K562 (cell line): ENCODE results near the gene RPS23. TPM values are rescaled to one million over a fixed set of nuclear protein-coding genes. Genes with fewer than 3 reads are reported as not detected.

ENCODE experiments used
- ATAC-seq: fragments of 200-7000 bp; cut with Tn5 transposase; 3 replicates; pipeline ENCODE4 v1.9.1; 2020; ENCODE audit warnings: moderate library complexity
- BruUV-seq: library from RNA; stranded (reverse); fragments of 400-500 nt; replicated peaks from 2 replicates; lab custom pipeline; 2021; lab: Mats Ljungman, UMichigan
- CTCF ChIA-PET: fragments of 300-600 bp; formaldehyde crosslinking; extraction: SDS; loops from one replicate; lab custom pipeline; 2021; ENCODE audit warnings: low intra/inter-chr PET ratio; lab: Yijun Ruan, JAX
- POLR2A ChIA-PET: fragments of 300-600, 350-650 bp; sonication (Branson Sonifier 250); formaldehyde crosslinking; extraction: SDS; loops from one replicate; lab custom pipeline; 2021; ENCODE audit warnings: antibody characterized with exemption, inconsistent platforms; lab: Yijun Ruan, JAX
- DNase-seq, 4 experiments: peaks; one replicate each; pipeline versions ENCODE4 v3.0.0 to v3.0.0-alpha.2; 2011 to 2018; ENCODE audit warnings: low spot score in 3 of 4, mixed read lengths in 3 of 4; ENCODE audit errors: extremely low read depth in 1 of 4
- FAIRE-seq: peaks from 2 replicates; lab custom pipeline; 2011; peaks lifted over from hg19 to GRCh38; lab: Jason Lieb, UNC
- H2AFZ ChIP-seq: 2 replicates; pipeline ENCODE4 v1.6.0; 2011; ENCODE audit warnings: low read depth, low read length, control low read depth, inconsistent platforms
- H3K27ac ChIP-seq: fragments of 200-600 bp; 3 replicates; pipeline ENCODE4 v1.8.0; 2011; ENCODE audit warnings: low read depth, mild to moderate bottlenecking, control low read depth, inconsistent platforms, low read length, moderate library complexity, mixed read lengths; ENCODE audit errors: extremely low read depth
- H3K27me3 ChIP-seq, 2 experiments: fragments of 300-600 bp in 1 of 2; 2 replicates in 1 of 2; 3 replicates in 1 of 2; pipeline versions ENCODE4 v1.6.0 to v1.8.0; 2011; ENCODE audit warnings: inconsistent platforms in 2 of 2, low read length in 2 of 2, mild to moderate bottlenecking in 1 of 2, mixed read lengths in 1 of 2, moderate library complexity in 1 of 2; ENCODE audit not compliant: control insufficient read depth in 2 of 2, insufficient read depth in 2 of 2
- H3K36me3 ChIP-seq: fragments of 300-600 bp; 3 replicates; pipeline ENCODE4 v1.8.0; 2011; ENCODE audit warnings: mild to moderate bottlenecking, low read length, inconsistent platforms; ENCODE audit not compliant: control insufficient read depth, insufficient read depth
- H3K4me1 ChIP-seq, 2 experiments: fragments of 200-600 bp in 1 of 2; replicated peaks in 1 of 2; 2 replicates in 1 of 2; 3 replicates in 1 of 2; pipeline versions ENCODE4 v1.5.1 to v1.8.0; 2011; ENCODE audit warnings: inconsistent platforms in 2 of 2, low read length in 2 of 2, mild to moderate bottlenecking in 1 of 2, mixed read lengths in 1 of 2, moderate library complexity in 1 of 2; ENCODE audit not compliant: control insufficient read depth in 2 of 2, insufficient read depth in 2 of 2
- H3K4me2 ChIP-seq: 2 replicates; pipeline ENCODE4 v1.6.1; 2011; ENCODE audit warnings: low read length, control low read depth, inconsistent platforms, mixed read lengths; ENCODE audit not compliant: insufficient read depth
- H3K4me3 ChIP-seq: fragments of 200-600 bp; sonication (generic), shearing (Covaris generic); 2 replicates; pipeline ENCODE4 v1.5.1; 2016; ENCODE audit warnings: control low read depth, inconsistent platforms
- H3K79me2 ChIP-seq: fragments of 200-600 bp; 3 replicates; pipeline ENCODE4 v1.8.0; 2011; ENCODE audit warnings: low read length, inconsistent platforms; ENCODE audit not compliant: control insufficient read depth, insufficient read depth
- H3K9ac ChIP-seq, 2 experiments: 2 replicates each; pipeline versions ENCODE4 v1.6.0 to v1.6.1; 2011; ENCODE audit warnings: low read depth in 2 of 2, low read length in 2 of 2, control low read depth in 1 of 2, inconsistent platforms in 1 of 2, mild to moderate bottlenecking in 1 of 2, mixed read lengths in 1 of 2; ENCODE audit not compliant: insufficient read depth in 1 of 2
- H3K9me1 ChIP-seq: one replicate; pipeline ENCODE4 v1.6.0; 2011; ENCODE audit warnings: inconsistent platforms, mild to moderate bottlenecking, low read length, moderate library complexity; ENCODE audit not compliant: control insufficient read depth, insufficient read depth
- H3K9me3 ChIP-seq: replicated peaks from 2 replicates; pipeline ENCODE4 v1.5.1; 2011; ENCODE audit warnings: low read depth, low read length, inconsistent platforms; ENCODE audit not compliant: control insufficient read depth, insufficient read depth
- H4K20me1 ChIP-seq: replicated peaks from 2 replicates; pipeline ENCODE4 v1.6.1; 2011; ENCODE audit warnings: low read length, inconsistent platforms, mixed read lengths; ENCODE audit not compliant: control insufficient read depth, insufficient read depth
- CBFA2T2 ChIP-seq: fragments of 450-650 bp; conservative IDR thresholded peaks from 2 replicates; pipeline ENCODE4 v1.6.1; 2017; ENCODE audit warnings: mild to moderate bottlenecking
- CBFA2T3 ChIP-seq: fragments of 450-650 bp; IDR thresholded peaks from 2 replicates; pipeline ENCODE4 v1.6.1; 2017
- MYBL2 ChIP-seq, 2 experiments: fragments of 450-650 bp in 1 of 2; sonication (generic) in 1 of 2; formaldehyde crosslinking in 1 of 2; IDR thresholded peaks; 2 replicates each; pipeline versions ENCODE4 v1.6.1 to v1.8.1; 2017 to 2022; ENCODE audit warnings: borderline replicate concordance in 1 of 2, inconsistent platforms in 1 of 2, low read depth in 1 of 2, mild to moderate bottlenecking in 1 of 2, missing genetic modification reagents in 1 of 2, moderate library complexity in 1 of 2
- NCOR1 ChIP-seq: fragments of 450-650 bp; IDR thresholded peaks from 2 replicates; pipeline ENCODE4 v1.6.1; 2016; ENCODE audit warnings: mild to moderate bottlenecking, moderate library complexity
- OTX1 ChIP-seq: fragments of 450-650 bp; formaldehyde crosslinking; IDR thresholded peaks from 2 replicates; pipeline ENCODE4 v1.4.0; 2022; ENCODE audit warnings: mild to moderate bottlenecking
- SIN3A ChIP-seq, 2 experiments: fragments of 150-350 bp in 1 of 2; IDR thresholded peaks; 2 replicates each; pipeline ENCODE4 v1.6.1; 2011 to 2016; ENCODE audit warnings: borderline replicate concordance in 2 of 2, low read depth in 2 of 2, low read length in 2 of 2, mild to moderate bottlenecking in 2 of 2, moderate library complexity in 2 of 2; ENCODE audit not compliant: control insufficient read depth in 1 of 2
- SMAD3 ChIP-seq: fragments of 450-650 bp; formaldehyde crosslinking; conservative IDR thresholded peaks from 2 replicates; pipeline ENCODE4 v1.4.0; 2020; ENCODE audit warnings: mild to moderate bottlenecking
- SNRNP70 ChIP-seq: fragments of 200-400 bp; formaldehyde crosslinking; optimal IDR thresholded peaks from 2 replicates; pipeline ENCODE3; 2017; ENCODE audit warnings: low read depth, low read length
- TAL1 ChIP-seq: fragments of 450-650 bp; IDR thresholded peaks from 2 replicates; pipeline ENCODE4 v1.6.1; 2016; ENCODE audit warnings: mild to moderate bottlenecking
- ZNF124 ChIP-seq: sonication (generic); formaldehyde crosslinking; IDR thresholded peaks from 2 replicates; pipeline ENCODE4 v1.8.1; 2022; ENCODE audit warnings: missing genetic modification reagents
- ZNF551 ChIP-seq: fragments of 250-450 bp; sonication (Bioruptor Pico); IDR thresholded peaks from 2 replicates; pipeline ENCODE4 v1.5.0; 2021; ENCODE audit warnings: mild to moderate bottlenecking, moderate library complexity
- ZNF668 ChIP-seq: fragments of 250-450 bp; sonication (Bioruptor Pico); IDR thresholded peaks from 2 replicates; pipeline ENCODE4 v1.8.0; 2022; ENCODE audit warnings: mild to moderate bottlenecking, inconsistent platforms
- WGBS: fragments of 100-300 bp; shearing (Covaris generic); methylation state at CpG from one replicate; pipeline ENCODE4 v1.1.6; 2016; ENCODE audit warnings: low coverage, mixed read lengths; ENCODE audit not compliant: insufficient coverage; ENCODE audit errors: missing lambda C conversion rate; 5-methylcytosine and 5-hydroxymethylcytosine counted together
- in situ Hi-C: fragments of 300-500 bp; cut with MboI; formaldehyde crosslinking; loops from 4 replicates; pipeline ENCODE4 v1.15.0; 2018; ENCODE audit warnings: inconsistent platforms, mixed read lengths
- intact Hi-C: fragments of 100-400 bp; cut with micrococcal nuclease; formaldehyde crosslinking; loops from 2 replicates; pipeline ENCODE4 v1.14.2; 2022
- polyA plus RNA-seq, 8 experiments: library from polyadenylated mRNA; depleted of rRNA in 4 of 8; stranded (reverse) in 5 of 8; unstranded in 3 of 8; fragments of >200 nt; fragmentation: Nextera tagmentation in 2 of 8; fragmentation: Illumina TruSeq in 1 of 8; extraction: Ambion mirVana in 2 of 8; extraction: Trizol in 1 of 8; gene quantifications; 2 replicates each; pipeline versions ENCODE4 v1.2.1 to v1.2.3, GENCODE V29; 2011 to 2014; ENCODE audit warnings: inconsistent platforms in 1 of 8, missing spikeins in 1 of 8
- total RNA-seq, 7 experiments: library from RNA; depleted of rRNA in 6 of 7; stranded (reverse); fragments of >200 nt in 6 of 7; fragmentation: Illumina TruSeq in 2 of 7; extraction: Trizol in 2 of 7; gene quantifications; 2 replicates each; pipeline versions ENCODE4 v1.2.1 to v1.2.3, GENCODE V29; 2011 to 2021; ENCODE audit warnings: low replicate concordance in 1 of 7
- TF ChIP-seq, protein P1 (sequence below): sonication (generic); formaldehyde crosslinking; IDR thresholded peaks from 2 replicates; pipeline ENCODE4 v1.8.1; 2023; ENCODE audit warnings: missing genetic modification reagents, mild to moderate bottlenecking, borderline replicate concordance
- TF ChIP-seq, protein P2 (sequence below): sonication (generic); formaldehyde crosslinking; IDR thresholded peaks from 2 replicates; pipeline ENCODE4 v1.8.0; 2022; ENCODE audit warnings: mild to moderate bottlenecking, low read depth, missing genetic modification reagents
- TF ChIP-seq, protein P3 (sequence below): sonication (generic); formaldehyde crosslinking; IDR thresholded peaks from 2 replicates; pipeline ENCODE4 v1.9.0; 2022; ENCODE audit warnings: mild to moderate bottlenecking, missing genetic modification reagents

The RPS23 gene
- total and polyA plus RNA-seq, 9 of the 15 experiments (the other 6 are each of a cell fraction or from before 2014, with no cell fraction given): 3,252 to 10,689 (median 6,302) TPM

DNA sequence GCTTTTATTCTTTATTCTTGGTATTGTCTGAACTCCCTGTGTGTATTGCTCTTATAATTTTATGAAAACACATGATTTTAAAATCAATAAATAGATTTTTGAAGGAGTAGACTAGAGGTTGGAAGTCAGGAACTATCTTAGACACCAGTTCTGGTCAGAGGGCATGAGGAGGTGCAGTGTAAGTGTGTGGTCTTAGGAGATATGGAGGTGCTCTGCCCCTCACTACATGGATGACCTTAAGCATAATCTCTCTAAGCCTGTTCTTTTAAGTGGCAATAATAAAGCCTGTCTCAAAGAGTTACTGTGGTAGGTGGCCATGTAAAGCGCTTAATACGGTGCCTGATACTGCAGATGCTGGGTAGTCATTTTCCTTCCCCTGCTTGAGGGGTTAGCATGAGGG, 34.0 kb downstream of the RPS23 start:
- H3K4me3 ChIP-seq: no peak overlapping the region
- H2AFZ ChIP-seq: no peak overlapping the region
- 0 out of 2 replicates have a peak, but pooled peaks cover 5% of the 10 kb centered on the region for H3K9me3 ChIP-seq
- H3K4me2 ChIP-seq: no peak overlapping the region
- H4K20me1 ChIP-seq: no peaks in the 10 kb centered on the region
- no peaks in the 10 kb centered on the region for H3K79me2 ChIP-seq
- WGBS: 48% methylated on average over 2 of the region's 2 CpGs
- H3K4me1 ChIP-seq: no peaks in the 10 kb centered on the region
- BruUV-seq: no TSS peak
- H3K27me3 ChIP-seq: no peaks in the 10 kb centered on the region
- H3K9me1 ChIP-seq: no peaks in the 10 kb centered on the region
- FAIRE-seq (peak; percentile 57), DNase-seq (peak in 1 of 4 experiments; percentile 15), ATAC-seq (peak; percentile 56)
- ChIA-PET CTCF (no interaction called here), POLR2A (no interaction called here)
- in situ Hi-C loops: no loop called here
- TF ChIP-seq MYBL2 (IDR thresholded peaks at IDR 0.05; ENCODE audit: low read depth) (no peak), MYBL2 (CRISPR knock-in tag; IDR thresholded peaks at IDR 0.05; ENCODE audit: borderline replicate concordance) (no peak), SIN3A (IDR thresholded peaks at IDR 0.05; ENCODE audit: borderline replicate concordance in 2 of 2, control insufficient read depth in 1 of 2, low read depth in 2 of 2, low read length in 2 of 2) (no peak), ZNF668 (CRISPR knock-in tag) (no peak), NCOR1 (peak; percentile 9; the same call in 1 of the 2 replicates), TAL1 (peak; percentile 25; the same call in 1 of the 2 replicates), CBFA2T2 (peak; percentile 47), OTX1 (CRISPR knock-in tag) (no peak), CBFA2T3 (peak; percentile 73), ZNF551 (no peak), ZNF124 (CRISPR knock-in tag) (no peak), SNRNP70 (no peak), SMAD3 (CRISPR knock-in tag) (no peak)
- TF ChIP-seq, protein P1, sequence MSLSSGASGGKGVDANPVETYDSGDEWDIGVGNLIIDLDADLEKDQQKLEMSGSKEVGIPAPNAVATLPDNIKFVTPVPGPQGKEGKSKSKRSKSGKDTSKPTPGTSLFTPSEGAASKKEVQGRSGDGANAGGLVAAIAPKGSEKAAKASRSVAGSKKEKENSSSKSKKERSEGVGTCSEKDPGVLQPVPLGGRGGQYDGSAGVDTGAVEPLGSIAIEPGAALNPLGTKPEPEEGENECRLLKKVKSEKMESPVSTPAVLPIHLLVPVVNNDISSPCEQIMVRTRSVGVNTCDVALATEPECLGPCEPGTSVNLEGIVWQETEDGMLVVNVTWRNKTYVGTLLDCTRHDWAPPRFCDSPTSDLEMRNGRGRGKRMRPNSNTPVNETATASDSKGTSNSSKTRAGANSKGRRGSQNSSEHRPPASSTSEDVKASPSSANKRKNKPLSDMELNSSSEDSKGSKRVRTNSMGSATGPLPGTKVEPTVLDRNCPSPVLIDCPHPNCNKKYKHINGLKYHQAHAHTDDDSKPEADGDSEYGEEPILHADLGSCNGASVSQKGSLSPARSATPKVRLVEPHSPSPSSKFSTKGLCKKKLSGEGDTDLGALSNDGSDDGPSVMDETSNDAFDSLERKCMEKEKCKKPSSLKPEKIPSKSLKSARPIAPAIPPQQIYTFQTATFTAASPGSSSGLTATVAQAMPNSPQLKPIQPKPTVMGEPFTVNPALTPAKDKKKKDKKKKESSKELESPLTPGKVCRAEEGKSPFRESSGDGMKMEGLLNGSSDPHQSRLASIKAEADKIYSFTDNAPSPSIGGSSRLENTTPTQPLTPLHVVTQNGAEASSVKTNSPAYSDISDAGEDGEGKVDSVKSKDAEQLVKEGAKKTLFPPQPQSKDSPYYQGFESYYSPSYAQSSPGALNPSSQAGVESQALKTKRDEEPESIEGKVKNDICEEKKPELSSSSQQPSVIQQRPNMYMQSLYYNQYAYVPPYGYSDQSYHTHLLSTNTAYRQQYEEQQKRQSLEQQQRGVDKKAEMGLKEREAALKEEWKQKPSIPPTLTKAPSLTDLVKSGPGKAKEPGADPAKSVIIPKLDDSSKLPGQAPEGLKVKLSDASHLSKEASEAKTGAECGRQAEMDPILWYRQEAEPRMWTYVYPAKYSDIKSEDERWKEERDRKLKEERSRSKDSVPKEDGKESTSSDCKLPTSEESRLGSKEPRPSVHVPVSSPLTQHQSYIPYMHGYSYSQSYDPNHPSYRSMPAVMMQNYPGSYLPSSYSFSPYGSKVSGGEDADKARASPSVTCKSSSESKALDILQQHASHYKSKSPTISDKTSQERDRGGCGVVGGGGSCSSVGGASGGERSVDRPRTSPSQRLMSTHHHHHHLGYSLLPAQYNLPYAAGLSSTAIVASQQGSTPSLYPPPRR (CRISPR knock-in tag): no peak
- TF ChIP-seq, protein P2, sequence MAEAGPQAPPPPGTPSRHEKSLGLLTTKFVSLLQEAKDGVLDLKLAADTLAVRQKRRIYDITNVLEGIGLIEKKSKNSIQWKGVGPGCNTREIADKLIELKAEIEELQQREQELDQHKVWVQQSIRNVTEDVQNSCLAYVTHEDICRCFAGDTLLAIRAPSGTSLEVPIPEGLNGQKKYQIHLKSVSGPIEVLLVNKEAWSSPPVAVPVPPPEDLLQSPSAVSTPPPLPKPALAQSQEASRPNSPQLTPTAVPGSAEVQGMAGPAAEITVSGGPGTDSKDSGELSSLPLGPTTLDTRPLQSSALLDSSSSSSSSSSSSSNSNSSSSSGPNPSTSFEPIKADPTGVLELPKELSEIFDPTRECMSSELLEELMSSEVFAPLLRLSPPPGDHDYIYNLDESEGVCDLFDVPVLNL (CRISPR knock-in tag): no peak
- TF ChIP-seq, protein P3, sequence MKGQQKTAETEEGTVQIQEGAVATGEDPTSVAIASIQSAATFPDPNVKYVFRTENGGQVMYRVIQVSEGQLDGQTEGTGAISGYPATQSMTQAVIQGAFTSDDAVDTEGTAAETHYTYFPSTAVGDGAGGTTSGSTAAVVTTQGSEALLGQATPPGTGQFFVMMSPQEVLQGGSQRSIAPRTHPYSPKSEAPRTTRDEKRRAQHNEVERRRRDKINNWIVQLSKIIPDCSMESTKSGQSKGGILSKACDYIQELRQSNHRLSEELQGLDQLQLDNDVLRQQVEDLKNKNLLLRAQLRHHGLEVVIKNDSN (CRISPR knock-in tag): no peak
- no peak overlapping the region for H3K27ac ChIP-seq
- no peak overlapping the region for H3K9ac ChIP-seq
- H3K36me3 ChIP-seq: no peaks in the 10 kb centered on the region
- intact Hi-C loops: no loop called here
